Right lobe of liver (tissue), 4 donors: ENCODE data around the gene GRWD1.
"Not testable (repeated sequence)": the region's sequence is repeated elsewhere in the genome, so short reads cannot be mapped to it uniquely, and the experiment has no call there.

Experiments used
- POLR2A ChIP-seq: fragments of 450-650 bp; IDR thresholded peaks from one replicate; pipeline ENCODE4 v1.6.1; 2017; ENCODE audit warnings: antibody characterized with exemption, mild to moderate bottlenecking
- TF ChIP-seq, protein P1 (sequence below), 4 donors: fragments of 200-600 bp in 3 of 4; fragments of 450-650 bp in 1 of 4; IDR thresholded peaks; one replicate each; pipeline versions ENCODE4 v1.5.1 to v1.8.0; 2016 to 2022; ENCODE audit warnings: antibody characterized with exemption in 4 of 4, mild to moderate bottlenecking in 2 of 4
- donor health status: DM: no; HTN: no; CAD: no.
- donor health status: DM: no; HTN: no; CAD: no.
- donor health status: DM: no; HTN: yes; CAD: no.

DNA sequence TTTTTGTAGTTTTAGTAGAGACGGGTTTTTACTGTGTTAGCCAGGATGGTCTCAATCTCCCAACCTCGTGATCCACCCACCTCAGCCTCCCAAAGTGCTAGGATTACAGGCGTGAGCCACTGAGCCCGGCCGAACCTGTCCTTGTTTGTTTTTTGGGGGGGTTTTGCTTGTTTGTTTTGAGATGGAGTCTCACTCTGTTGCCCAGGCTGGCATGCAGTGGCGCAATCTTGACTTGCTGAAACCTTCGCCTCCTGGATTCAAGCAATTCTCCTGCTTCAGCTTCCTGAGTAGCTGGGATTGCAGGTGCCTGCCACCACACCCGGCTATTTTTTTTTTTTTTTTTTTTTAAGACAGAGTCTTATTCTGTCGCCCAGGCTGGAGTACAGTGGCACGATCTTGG, 40.9 kb downstream of the GRWD1 start:
- TF ChIP-seq, protein P1, sequence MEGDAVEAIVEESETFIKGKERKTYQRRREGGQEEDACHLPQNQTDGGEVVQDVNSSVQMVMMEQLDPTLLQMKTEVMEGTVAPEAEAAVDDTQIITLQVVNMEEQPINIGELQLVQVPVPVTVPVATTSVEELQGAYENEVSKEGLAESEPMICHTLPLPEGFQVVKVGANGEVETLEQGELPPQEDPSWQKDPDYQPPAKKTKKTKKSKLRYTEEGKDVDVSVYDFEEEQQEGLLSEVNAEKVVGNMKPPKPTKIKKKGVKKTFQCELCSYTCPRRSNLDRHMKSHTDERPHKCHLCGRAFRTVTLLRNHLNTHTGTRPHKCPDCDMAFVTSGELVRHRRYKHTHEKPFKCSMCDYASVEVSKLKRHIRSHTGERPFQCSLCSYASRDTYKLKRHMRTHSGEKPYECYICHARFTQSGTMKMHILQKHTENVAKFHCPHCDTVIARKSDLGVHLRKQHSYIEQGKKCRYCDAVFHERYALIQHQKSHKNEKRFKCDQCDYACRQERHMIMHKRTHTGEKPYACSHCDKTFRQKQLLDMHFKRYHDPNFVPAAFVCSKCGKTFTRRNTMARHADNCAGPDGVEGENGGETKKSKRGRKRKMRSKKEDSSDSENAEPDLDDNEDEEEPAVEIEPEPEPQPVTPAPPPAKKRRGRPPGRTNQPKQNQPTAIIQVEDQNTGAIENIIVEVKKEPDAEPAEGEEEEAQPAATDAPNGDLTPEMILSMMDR (IDR thresholded peaks at IDR 0.05), result not testable (repeated sequence)
- not testable (repeated sequence) for TF ChIP-seq POLR2A
